HG02763 (cell line): Measurements from ENCODE around the gene TRIM51.
"Not testable (repeated sequence)": the region's sequence is repeated elsewhere in the genome, so short reads cannot be mapped to it uniquely, and the experiment has no call there.

Experiments
- ATAC-seq: cut with Tn5 transposase; IDR thresholded peaks from one replicate; pipeline ENCODE4 v1.9.1; 2021; ENCODE audit warnings: mild to moderate bottlenecking, moderate library complexity; ENCODE audit not compliant: unreplicated experiment

Gene TRIM51

GRCh38 chr11:55882997-55883396 is at the start of gene TRIM51:
Gene TRIM51 (plus strand): TSS chr11:55883297. CDS start chr11:55885429, 2,132 bp downstream.
- ATAC-seq: not testable (repeated sequence)

- no peak for ATAC-seq
Observed at GRCh38 chr11:55838452-55838851, 44.6 kb upstream of the TRIM51 start, which contains the start of gene OR5D16. Gene OR5D16 (plus strand): TSS chr11:55838752. CDS start chr11:55838752, 0 bp downstream.

GRCh38 chr11:55847453-55847852 is 35.6 kb upstream of the TRIM51 start:
- ATAC-seq: no peak

- no peak for ATAC-seq
Observed at GRCh38 chr11:55849037-55849436, 34.1 kb upstream of the TRIM51 start.

- ATAC-seq: no peak
Observed at GRCh38 chr11:55852141-55852540, 31.0 kb upstream of the TRIM51 start.

GRCh38 chr11:55854704-55855103 is 28.4 kb upstream of the TRIM51 start:
- ATAC-seq: no peak

GRCh38 chr11:55867354-55867753 is 15.7 kb upstream of the TRIM51 start:
- not testable (repeated sequence) for ATAC-seq

GRCh38 chr11:55872731-55873130 is 10.4 kb upstream of the TRIM51 start:
- not testable (repeated sequence) for ATAC-seq

- not testable (repeated sequence) for ATAC-seq
Observed at GRCh38 chr11:55873146-55873545, 10.0 kb upstream of the TRIM51 start.

GRCh38 chr11:55884995-55885394 is 1.9 kb downstream of the TRIM51 start:
- ATAC-seq: not testable (repeated sequence)

- not testable (repeated sequence) for ATAC-seq
Observed at GRCh38 chr11:55885481-55885880, 2.4 kb downstream of the TRIM51 start.

GRCh38 chr11:55895216-55895615 is 12.1 kb downstream of the TRIM51 start:
- no peak for ATAC-seq

GRCh38 chr11:55902308-55902707 is 19.2 kb downstream of the TRIM51 start:
- no peak for ATAC-seq

GRCh38 chr11:55914482-55914881 is 31.4 kb downstream of the TRIM51 start, which contains the start of gene OR5W2:
Gene OR5W2 (minus strand): TSS chr11:55914582. CDS start chr11:55914582, 0 bp downstream.
- no peak for ATAC-seq

GRCh38 chr11:55920537-55920936 is 37.4 kb downstream of the TRIM51 start:
- ATAC-seq: no peak

- no peak for ATAC-seq
Observed at GRCh38 chr11:55936300-55936699, 53.2 kb downstream of the TRIM51 start, which contains the start of gene OR5I1. Gene OR5I1 (minus strand): TSS chr11:55936400. CDS start chr11:55936400, 0 bp downstream.
